HL-60 (cell line): Measurements from ENCODE around the gene SETBP1.

ENCODE experiments used
- DNase-seq, 2 experiments: peaks; one replicate each; pipeline ENCODE4 v3.0.0-alpha.2; 2010 to 2020; ENCODE audit warnings: low read depth in 1 of 2, low spot score in 1 of 2
- H3K27ac ChIP-seq: fragments of 250-450 bp; sonication (Bioruptor Pico); replicated peaks from 2 replicates; pipeline ENCODE4 v1.5.1; 2020; ENCODE audit warnings: mild to moderate bottlenecking, moderate library complexity
- H3K27me3 ChIP-seq: fragments of 250-450 bp; sonication (Bioruptor Pico); 2 replicates; pipeline ENCODE4 v1.5.1; 2021; ENCODE audit warnings: mild to moderate bottlenecking, moderate library complexity; ENCODE audit not compliant: insufficient read depth, poor library complexity, severe bottlenecking
- H3K4me3 ChIP-seq: replicated peaks from 2 replicates; pipeline ENCODE4 v1.5.1; 2011; ENCODE audit warnings: mild to moderate bottlenecking, control low read depth, low read length; ENCODE audit not compliant: insufficient read depth
- CTCF ChIP-seq: IDR thresholded peaks from one replicate; pipeline ENCODE4 v1.5.1; 2011; ENCODE audit warnings: low read length, control low read depth, inconsistent platforms; ENCODE audit not compliant: insufficient read depth
- GABPA ChIP-seq: IDR thresholded peaks from 2 replicates; pipeline ENCODE4 v1.6.1; 2012; ENCODE audit warnings: low read depth
- POLR2AphosphoS5 ChIP-seq: IDR thresholded peaks from 2 replicates; pipeline ENCODE4 v1.6.1; 2012; ENCODE audit warnings: low read depth
- REST ChIP-seq: IDR thresholded peaks from 2 replicates; pipeline ENCODE4 v1.6.1; 2012; ENCODE audit warnings: low read depth; ENCODE audit not compliant: insufficient replicate concordance
- SPI1 ChIP-seq: IDR thresholded peaks from 2 replicates; pipeline ENCODE4 v1.6.1; 2012; ENCODE audit warnings: low read depth, mild to moderate bottlenecking, borderline replicate concordance

Gene SETBP1

GRCh38 chr18:44918142-44918476 is 237.4 kb downstream of the SETBP1 start:
- Histone ChIP-seq H3K27ac (no peak overlapping the region), H3K27me3 (no peaks in the 10 kb centered on the region), H3K4me3 (no peak overlapping the region)
- no peak for DNase-seq
- TF ChIP-seq CTCF (no peak), POLR2AphosphoS5 (no peak), REST (no peak), SPI1 (no peak), GABPA (no peak)

GRCh38 chr18:44920441-44920840 is 239.8 kb downstream of the SETBP1 start:
- Histone ChIP-seq H3K27ac (no peak overlapping the region), H3K27me3 (no peaks in the 10 kb centered on the region), H3K4me3 (no peak overlapping the region)
- no peak for DNase-seq
- TF ChIP-seq GABPA, result no peak

GRCh38 chr18:44921974-44922373 is 241.3 kb downstream of the SETBP1 start:
- Histone ChIP-seq H3K27me3 (no peaks in the 10 kb centered on the region), H3K4me3 (no peak overlapping the region), H3K27ac (no peak overlapping the region)
- no peak for TF ChIP-seq POLR2AphosphoS5
- DNase-seq, result no peak

DNA sequence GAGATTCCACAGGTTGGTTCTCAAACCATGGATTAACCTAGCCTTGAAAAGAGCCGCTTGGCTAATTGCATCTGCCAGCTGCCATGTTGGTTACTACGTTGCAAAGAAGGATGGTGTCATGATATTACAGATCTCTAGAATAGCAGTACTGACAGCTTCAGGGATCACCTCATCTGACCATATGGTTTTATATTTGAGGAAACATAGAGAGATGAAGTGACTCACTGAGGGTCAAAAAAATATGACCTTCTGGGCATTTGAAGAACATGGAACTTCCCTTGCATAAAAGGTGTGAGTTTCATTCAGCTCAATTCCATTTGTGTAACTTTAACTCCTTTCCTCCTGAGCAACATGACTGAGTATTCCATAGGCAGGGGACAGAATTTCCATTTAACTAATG is 242.3 kb downstream of the SETBP1 start:
- Histone ChIP-seq H3K27ac (no peak overlapping the region), H3K27me3 (no peaks in the 10 kb centered on the region), H3K4me3 (no peak overlapping the region)
- no peak for TF ChIP-seq GABPA
- TF ChIP-seq POLR2AphosphoS5, result no peak
- TF ChIP-seq CTCF, result no peak
- no peak for TF ChIP-seq REST
- TF ChIP-seq SPI1, result no peak
- DNase-seq, result no peak

DNA sequence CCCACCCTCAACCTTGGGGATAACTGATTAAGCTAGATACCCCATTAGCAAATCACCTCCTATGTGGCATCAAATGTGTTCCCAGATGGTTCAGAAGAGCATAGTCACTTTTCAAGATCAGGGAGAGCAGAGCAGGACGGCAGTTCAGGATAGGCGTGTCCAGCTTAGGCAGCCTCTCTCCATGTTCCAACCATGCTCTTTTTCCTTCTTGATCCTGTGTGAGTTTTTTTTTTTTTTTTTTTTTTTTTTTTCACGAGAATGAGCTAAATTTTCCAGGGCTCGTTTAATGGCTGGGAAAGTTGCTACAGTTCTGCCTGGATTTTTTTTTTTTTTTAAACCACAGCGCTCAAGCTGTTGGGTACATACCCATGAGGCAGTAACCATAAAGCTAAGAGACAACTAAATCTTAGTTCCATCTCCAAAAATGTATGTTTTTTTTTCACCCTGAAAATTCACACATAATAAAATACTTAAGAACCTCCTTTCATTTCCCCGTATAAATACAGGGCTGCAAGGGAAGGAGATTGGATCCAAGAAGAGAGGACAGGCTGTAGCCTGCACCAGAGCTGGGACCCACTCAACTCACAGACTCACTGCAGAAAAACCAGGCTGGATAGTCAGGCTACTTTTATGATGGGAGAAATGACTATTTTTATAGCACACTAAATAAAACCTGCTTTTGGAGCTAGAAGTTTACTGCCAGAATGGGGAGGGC is 244.3 kb downstream of the SETBP1 start:
- H3K27me3 ChIP-seq, result no peaks in the 10 kb centered on the region
- no peak overlapping the region for H3K27ac ChIP-seq
- H3K4me3 ChIP-seq, result no peak overlapping the region
- TF ChIP-seq POLR2AphosphoS5, result no peak
- TF ChIP-seq GABPA, result no peak
- TF ChIP-seq SPI1, result no peak
- TF ChIP-seq REST, result no peak
- TF ChIP-seq CTCF, result no peak
- no peak for DNase-seq
